Adrenal gland (tissue), 5 donors: ENCODE measurements around the gene GPSM1.

Source experiments
- CTCF ChIP-seq, 6 experiments: fragments of 450-650 bp in 4 of 6; fragments of 200-600 bp in 2 of 6; sonication (generic) in 1 of 6; IDR thresholded peaks; 1 replicate in 5 of 6; 2 replicates in 1 of 6; pipeline versions ENCODE4 v1.5.1 to v1.8.0; 2016 to 2021; ENCODE audit warnings: antibody characterized with exemption in 6 of 6, mild to moderate bottlenecking in 2 of 6, moderate library complexity in 1 of 6
- POLR2A ChIP-seq, 2 donors: fragments of 450-650 bp; IDR thresholded peaks; one replicate each; pipeline ENCODE4 v1.6.1; 2017; ENCODE audit warnings: antibody characterized with exemption in 2 of 2, mild to moderate bottlenecking in 2 of 2, moderate library complexity in 1 of 2
- donor health status: DM: no; HTN: no; CAD: no.

- TF ChIP-seq CTCF (IDR thresholded peaks at IDR 0.05) (no peak), POLR2A (IDR thresholded peaks at IDR 0.05) (no peak)
Observed at GRCh38 chr9:136324501-136325300, 2.6 kb upstream of the GPSM1 start.
